HG02970 (cell line): ENCODE measurements around the gene C9orf43.

ENCODE experiments used
- ATAC-seq: cut with Tn5 transposase; IDR thresholded peaks from one replicate; pipeline ENCODE4 v1.9.1; 2021; ENCODE audit warnings: mild to moderate bottlenecking, moderate library complexity, moderate number of reproducible peaks; ENCODE audit not compliant: unreplicated experiment, low FRiP score

C9orf43 gene

GRCh38 chr9:113464286-113464660 lies 53.7 kb downstream of the C9orf43 start:
- ATAC-seq: no peak

- ATAC-seq: no peak
These were observed 55.1 kb downstream of the C9orf43 start for GRCh38 chr9:113465599-113466140.

- no peak for ATAC-seq
These were observed 56.6 kb downstream of the C9orf43 start for GRCh38 chr9:113467183-113467582.

GRCh38 chr9:113468716-113469448 lies 58.3 kb downstream of the C9orf43 start:
- ATAC-seq: no peak

GRCh38 chr9:113471143-113471542 lies 60.6 kb downstream of the C9orf43 start:
- no peak for ATAC-seq

- no peak for ATAC-seq
These were observed 61.0 kb downstream of the C9orf43 start for GRCh38 chr9:113471566-113471965.

- ATAC-seq: no peak
These were observed 61.7 kb downstream of the C9orf43 start for GRCh38 chr9:113472199-113472598.

- ATAC-seq: no peak
These were observed 63.9 kb downstream of the C9orf43 start for GRCh38 chr9:113474360-113475028.

GRCh38 chr9:113475031-113475430 lies 64.5 kb downstream of the C9orf43 start:
- ATAC-seq: no peak

GRCh38 chr9:113475992-113476391 lies 65.4 kb downstream of the C9orf43 start:
- ATAC-seq: no peak

- no peak for ATAC-seq
These were observed 66.0 kb downstream of the C9orf43 start for GRCh38 chr9:113476511-113476916.

GRCh38 chr9:113477058-113477457 lies 66.5 kb downstream of the C9orf43 start:
- ATAC-seq: no peak

GRCh38 chr9:113477661-113478060 lies 67.1 kb downstream of the C9orf43 start:
- ATAC-seq: no peak

- no peak for ATAC-seq
These were observed 68.7 kb downstream of the C9orf43 start for GRCh38 chr9:113479174-113479621.
